GM12878 (cell line): ENCODE measurements around the gene PID1. TPM values are rescaled to one million over a fixed set of nuclear protein-coding genes. Genes with fewer than 3 reads are reported as not detected.

ENCODE experiments used
- ATAC-seq: fragments of 200-7000 bp; cut with Tn5 transposase; 3 replicates; pipeline ENCODE4 v1.9.1; 2020; ENCODE audit warnings: mild to moderate bottlenecking, moderate library complexity
- BruUV-seq: library from RNA; stranded (reverse); fragments of 400-500 nt; replicated peaks from 2 replicates; lab custom pipeline; 2021; lab: Mats Ljungman, UMichigan
- CTCF ChIA-PET: fragments of 300-600 bp; sonication (Branson Sonifier 250); formaldehyde crosslinking; extraction: SDS; loops from one replicate; lab custom pipeline; 2021; ENCODE audit warnings: inconsistent platforms; lab: Yijun Ruan, JAX
- POLR2A ChIA-PET: fragments of 350-600 bp; formaldehyde crosslinking; extraction: SDS; loops from one replicate; lab custom pipeline; 2021; ENCODE audit warnings: inconsistent platforms; lab: Charles Lee
- RAD21 ChIA-PET: fragments of 300-600 bp; sonication (Branson Sonifier 250); formaldehyde crosslinking; loops from one replicate; lab custom pipeline; 2023; ENCODE audit warnings: antibody characterized with exemption; ENCODE audit not compliant: unreplicated experiment; lab: Charles Lee
- SMC1A ChIA-PET: fragments of 300-600 bp; sonication (Branson Sonifier 250); formaldehyde crosslinking; loops from one replicate; lab custom pipeline; 2023; ENCODE audit not compliant: unreplicated experiment, uncharacterized antibody; lab: Charles Lee
- DNase-seq: peaks from one replicate; pipeline ENCODE4 v3.0.0-alpha.2; 2011; ENCODE audit warnings: low read depth, low spot score
- FAIRE-seq: peaks from 3 replicates; lab custom pipeline; 2011; peaks lifted over from hg19 to GRCh38; lab: Jason Lieb, UNC
- H2AFZ ChIP-seq: 2 replicates; pipeline ENCODE4 v1.6.0; 2011; ENCODE audit warnings: low read depth, low read length, control low read depth; ENCODE audit not compliant: control insufficient read depth
- H3K27ac ChIP-seq: 2 replicates; pipeline ENCODE4 v1.5.1; 2011; ENCODE audit warnings: control low read depth; ENCODE audit not compliant: control insufficient read depth, insufficient read depth
- H3K27me3 ChIP-seq, 2 experiments: replicated peaks in 1 of 2; 2 replicates each; pipeline versions ENCODE4 v1.6.0 to v1.6.1; 2011; ENCODE audit warnings: low read length in 1 of 2; ENCODE audit not compliant: control insufficient read depth in 2 of 2, insufficient read depth in 2 of 2
- H3K36me3 ChIP-seq, 2 experiments: 2 replicates each; pipeline ENCODE4 v1.5.1; 2011; ENCODE audit warnings: low read length in 1 of 2; ENCODE audit not compliant: control insufficient read depth in 2 of 2, insufficient read depth in 2 of 2
- H3K4me1 ChIP-seq: 2 replicates; pipeline ENCODE4 v1.6.1; 2011; ENCODE audit warnings: mild to moderate bottlenecking, low read length, moderate library complexity, mixed read lengths; ENCODE audit not compliant: control insufficient read depth, insufficient read depth
- H3K4me2 ChIP-seq: 2 replicates; pipeline ENCODE4 v1.6.0; 2011; ENCODE audit warnings: control low read depth; ENCODE audit not compliant: control insufficient read depth, insufficient read depth
- H3K4me3 ChIP-seq: fragments of 200-600 bp; sonication (generic); 2 replicates; pipeline ENCODE4 v1.5.1; 2016
- H3K79me2 ChIP-seq: 2 replicates; pipeline ENCODE4 v1.6.0; 2011; ENCODE audit warnings: low read length; ENCODE audit not compliant: control insufficient read depth, insufficient read depth
- H3K9ac ChIP-seq: 2 replicates; pipeline ENCODE4 v1.8.0; 2011; ENCODE audit warnings: low read length, control low read depth, mixed read lengths; ENCODE audit not compliant: control insufficient read depth, insufficient read depth
- H3K9me3 ChIP-seq: replicated peaks from 3 replicates; pipeline ENCODE4 v1.5.1; 2011; ENCODE audit warnings: mild to moderate bottlenecking, low read length; ENCODE audit not compliant: control insufficient read depth, insufficient read depth
- H4K20me1 ChIP-seq: 2 replicates; pipeline ENCODE4 v1.6.0; 2011; ENCODE audit not compliant: control insufficient read depth, insufficient read depth
- ASH2L ChIP-seq: fragments of 300-600, 200-600 bp; sonication (generic); IDR thresholded peaks from 2 replicates; pipeline ENCODE4 v1.6.1; 2017; ENCODE audit warnings: low read depth, mild to moderate bottlenecking, borderline replicate concordance
- BRCA1 ChIP-seq: IDR thresholded peaks from 2 replicates; pipeline ENCODE4 v1.6.1; 2011; ENCODE audit warnings: low read depth, low read length, improper control_type of control experiment
- MTA3 ChIP-seq: IDR thresholded peaks from 2 replicates; pipeline ENCODE4 v1.6.1; 2012; ENCODE audit warnings: low read length, inconsistent platforms, borderline replicate concordance
- NFIC ChIP-seq: IDR thresholded peaks from 2 replicates; pipeline ENCODE4 v1.6.1; 2012; ENCODE audit warnings: low read depth, mild to moderate bottlenecking, inconsistent platforms, low read length, moderate library complexity
- NFYA ChIP-seq: IDR thresholded peaks from 2 replicates; pipeline ENCODE4 v1.6.1; 2011; ENCODE audit warnings: low read depth, mild to moderate bottlenecking, low read length, improper control_type of control experiment, borderline replicate concordance
- NR2C2 ChIP-seq: IDR thresholded peaks from 2 replicates; pipeline ENCODE4 v1.6.1; 2011; ENCODE audit warnings: borderline replicate concordance, low read depth; ENCODE audit not compliant: control insufficient read depth, insufficient read length
- NR2F1 ChIP-seq: fragments of 450-650 bp; conservative IDR thresholded peaks from 2 replicates; pipeline ENCODE4 v1.6.1; 2017; ENCODE audit warnings: mild to moderate bottlenecking
- RBBP5 ChIP-seq: fragments of 200-600 bp; sonication (generic); conservative IDR thresholded peaks from 2 replicates; pipeline ENCODE4 v1.6.1; 2016
- TCF12 ChIP-seq: IDR thresholded peaks from 2 replicates; pipeline ENCODE4 v1.6.1; 2011; ENCODE audit warnings: low read depth, mild to moderate bottlenecking, low read length
- TCF3 ChIP-seq: IDR thresholded peaks from 2 replicates; pipeline ENCODE4 v1.6.1; 2012; ENCODE audit warnings: low read depth, mild to moderate bottlenecking, low read length, borderline replicate concordance; ENCODE audit not compliant: insufficient read depth
- ZNF384 ChIP-seq: IDR thresholded peaks from 2 replicates; pipeline ENCODE4 v1.6.1; 2012; ENCODE audit warnings: low read depth, mild to moderate bottlenecking, low read length, improper control_type of control experiment, borderline replicate concordance
- ZZZ3 ChIP-seq: IDR thresholded peaks from 2 replicates; pipeline ENCODE4 v1.6.1; 2011; ENCODE audit warnings: low read depth; ENCODE audit not compliant: control insufficient read depth, insufficient read length
- WGBS: methylation state at CpG from one replicate; pipeline ENCODE4 v1.1.6; 2016; ENCODE audit warnings: low lambda C conversion rate; ENCODE audit not compliant: insufficient replicate concordance, insufficient coverage; ENCODE audit errors: missing lambda C conversion rate; 5-methylcytosine and 5-hydroxymethylcytosine counted together
- in situ Hi-C: fragments of 300-500 bp; cut with MboI; formaldehyde crosslinking; loops from 9 replicates; pipeline ENCODE4 v1.14.3; 2018; ENCODE audit warnings: mixed read lengths
- intact Hi-C: fragments of 100-400 bp; cut with micrococcal nuclease; formaldehyde crosslinking; loops from one replicate; pipeline ENCODE4 v1.14.2; 2022; ENCODE audit not compliant: unreplicated experiment
- polyA plus RNA-seq, 11 experiments: library from polyadenylated mRNA; depleted of rRNA in 4 of 11; unstranded in 6 of 11; stranded (reverse) in 5 of 11; fragments of >200 nt; fragmentation: Nextera tagmentation in 4 of 11; fragmentation: Illumina TruSeq in 1 of 11; extraction: Ambion mirVana in 4 of 11; extraction: Trizol in 1 of 11; gene quantifications; 1 replicate in 1 of 11; 2 replicates in 10 of 11; pipeline versions ENCODE4 v1.2.1 to v1.2.3, GENCODE V29; 2011 to 2016; ENCODE audit warnings: inconsistent platforms in 2 of 11, missing spikeins in 2 of 11, low read depth in 1 of 11
- total RNA-seq, 4 experiments: library from RNA; depleted of rRNA in 3 of 4; stranded (reverse); fragments of >200 nt in 3 of 4; fragmentation: Illumina TruSeq in 1 of 4; extraction: Trizol in 1 of 4; gene quantifications; 2 replicates each; pipeline versions ENCODE4 v1.2.1 to v1.2.3, GENCODE V29; 2013 to 2021
- TF ChIP-seq, protein P1 (sequence below): fragments of 450-650 bp; IDR thresholded peaks from 2 replicates; pipeline ENCODE4 v1.6.1; 2016; ENCODE audit warnings: mild to moderate bottlenecking
- TF ChIP-seq, protein P2 (sequence below): fragments of 450-650 bp; IDR thresholded peaks from 2 replicates; pipeline ENCODE4 v1.6.1; 2018; ENCODE audit warnings: borderline replicate concordance, mild to moderate bottlenecking; ENCODE audit not compliant: partially characterized antibody
- TF ChIP-seq, protein P3 (sequence below): IDR thresholded peaks from 2 replicates; pipeline ENCODE4 v1.6.1; 2011; ENCODE audit warnings: low read depth, mild to moderate bottlenecking, low read length, moderate library complexity, borderline replicate concordance; ENCODE audit errors: extremely low read depth
- TF ChIP-seq, protein P4 (sequence below): fragments of 450-650 bp; IDR thresholded peaks from 2 replicates; pipeline ENCODE4 v1.6.1; 2014; ENCODE audit warnings: mild to moderate bottlenecking
- TF ChIP-seq, protein P5 (sequence below): IDR thresholded peaks from 2 replicates; pipeline ENCODE4 v1.6.1; 2012; ENCODE audit warnings: low read depth, low read length, improper control_type of control experiment

Gene PID1
- total and polyA plus RNA-seq, 10 of the 15 experiments (the other 5 are each of a cell fraction or from before 2014, with no cell fraction given) = not detected

DNA sequence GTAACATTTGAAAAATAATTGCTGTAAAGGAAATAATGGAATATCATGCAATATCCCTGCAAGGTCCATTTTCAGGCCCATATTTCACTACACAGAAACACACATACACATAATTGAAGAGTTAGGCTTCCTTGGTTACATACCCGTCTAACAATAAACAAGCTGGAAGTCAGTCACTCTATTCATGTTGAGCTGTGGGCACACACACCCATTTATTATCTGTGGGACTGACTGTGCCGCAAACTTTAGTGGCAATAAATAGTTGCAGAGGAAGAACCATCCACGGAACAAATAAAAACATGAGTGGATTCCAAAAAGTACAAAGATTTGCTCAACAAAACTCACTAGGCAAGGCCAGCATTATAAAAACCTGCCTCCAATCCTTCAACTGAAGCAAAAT is 24.8 kb downstream of the PID1 start (continued):
- TF ChIP-seq, protein P1, sequence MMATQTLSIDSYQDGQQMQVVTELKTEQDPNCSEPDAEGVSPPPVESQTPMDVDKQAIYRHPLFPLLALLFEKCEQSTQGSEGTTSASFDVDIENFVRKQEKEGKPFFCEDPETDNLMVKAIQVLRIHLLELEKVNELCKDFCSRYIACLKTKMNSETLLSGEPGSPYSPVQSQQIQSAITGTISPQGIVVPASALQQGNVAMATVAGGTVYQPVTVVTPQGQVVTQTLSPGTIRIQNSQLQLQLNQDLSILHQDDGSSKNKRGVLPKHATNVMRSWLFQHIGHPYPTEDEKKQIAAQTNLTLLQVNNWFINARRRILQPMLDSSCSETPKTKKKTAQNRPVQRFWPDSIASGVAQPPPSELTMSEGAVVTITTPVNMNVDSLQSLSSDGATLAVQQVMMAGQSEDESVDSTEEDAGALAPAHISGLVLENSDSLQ = no peak
- TF ChIP-seq ASH2L = no peak
- TF ChIP-seq, protein P2, sequence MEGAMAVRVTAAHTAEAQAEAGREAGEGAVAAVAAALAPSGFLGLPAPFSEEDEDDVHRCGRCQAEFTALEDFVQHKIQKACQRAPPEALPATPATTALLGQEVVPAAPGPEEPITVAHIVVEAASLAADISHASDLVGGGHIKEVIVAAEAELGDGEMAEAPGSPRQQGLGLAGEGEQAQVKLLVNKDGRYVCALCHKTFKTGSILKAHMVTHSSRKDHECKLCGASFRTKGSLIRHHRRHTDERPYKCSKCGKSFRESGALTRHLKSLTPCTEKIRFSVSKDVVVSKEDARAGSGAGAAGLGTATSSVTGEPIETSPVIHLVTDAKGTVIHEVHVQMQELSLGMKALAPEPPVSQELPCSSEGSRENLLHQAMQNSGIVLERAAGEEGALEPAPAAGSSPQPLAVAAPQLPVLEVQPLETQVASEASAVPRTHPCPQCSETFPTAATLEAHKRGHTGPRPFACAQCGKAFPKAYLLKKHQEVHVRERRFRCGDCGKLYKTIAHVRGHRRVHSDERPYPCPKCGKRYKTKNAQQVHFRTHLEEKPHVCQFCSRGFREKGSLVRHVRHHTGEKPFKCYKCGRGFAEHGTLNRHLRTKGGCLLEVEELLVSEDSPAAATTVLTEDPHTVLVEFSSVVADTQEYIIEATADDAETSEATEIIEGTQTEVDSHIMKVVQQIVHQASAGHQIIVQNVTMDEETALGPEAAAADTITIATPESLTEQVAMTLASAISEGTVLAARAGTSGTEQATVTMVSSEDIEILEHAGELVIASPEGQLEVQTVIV = no peak
- TF ChIP-seq ZNF384 = no peak
- TF ChIP-seq, protein P3, sequence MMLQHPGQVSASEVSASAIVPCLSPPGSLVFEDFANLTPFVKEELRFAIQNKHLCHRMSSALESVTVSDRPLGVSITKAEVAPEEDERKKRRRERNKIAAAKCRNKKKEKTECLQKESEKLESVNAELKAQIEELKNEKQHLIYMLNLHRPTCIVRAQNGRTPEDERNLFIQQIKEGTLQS = no peak
- TF ChIP-seq NR2F1 = no peak
- no peak for TF ChIP-seq NR2C2
- TF ChIP-seq, all 136 proteins: peak for 0

DNA sequence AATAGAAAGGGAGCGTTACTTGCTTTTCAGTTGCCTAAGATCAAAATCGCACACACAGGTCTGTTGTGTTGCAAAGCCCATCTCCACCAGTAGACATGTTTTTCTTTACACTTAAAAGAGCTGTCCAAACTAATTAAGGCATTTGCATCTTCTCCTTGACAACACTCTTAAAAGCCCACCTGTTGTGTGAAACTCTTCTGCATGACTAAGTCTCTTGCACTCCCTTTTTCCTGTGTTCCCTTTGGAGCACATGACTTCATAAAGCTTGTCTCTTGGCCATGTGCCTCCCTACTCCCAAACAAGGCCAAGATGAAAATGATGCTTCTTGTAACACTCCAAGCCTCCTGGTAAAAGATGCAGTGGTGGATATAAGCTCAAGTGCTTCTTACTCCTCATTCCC is 26.1 kb downstream of the PID1 start:
- no peak overlapping the region for H3K4me3 ChIP-seq
- no peaks in the 10 kb centered on the region for H3K9me3 ChIP-seq
- H3K79me2 ChIP-seq = no peaks in the 10 kb centered on the region
- DNase-seq (no peak), FAIRE-seq (no peak), ATAC-seq (no peak)
- no peak overlapping the region for H3K4me2 ChIP-seq
- intact Hi-C loops = no loop called here
- ChIA-PET SMC1A (no interaction called here), CTCF (no interaction called here), RAD21 (no interaction called here), POLR2A (no interaction called here)
- no peaks in the 10 kb centered on the region for H3K36me3 ChIP-seq
- no peak overlapping the region for H3K27ac ChIP-seq
- 19% methylated on average over 2 of the region's 2 CpGs for WGBS
- H3K27me3 ChIP-seq = no peaks in the 10 kb centered on the region
- H3K9ac ChIP-seq = no peak overlapping the region
- no peaks in the 10 kb centered on the region for H4K20me1 ChIP-seq
- no TSS peak for BruUV-seq
- in situ Hi-C loops = no loop called here
- no peaks in the 10 kb centered on the region for H3K4me1 ChIP-seq
- H2AFZ ChIP-seq = no peak overlapping the region
- TF ChIP-seq TCF3 (no peak), NFIC (no peak), RBBP5 (no peak), BRCA1 (no peak), MTA3 (no peak), TCF12 (no peak), ZZZ3 (no peak), NFYA (no peak)
- TF ChIP-seq, protein P4, sequence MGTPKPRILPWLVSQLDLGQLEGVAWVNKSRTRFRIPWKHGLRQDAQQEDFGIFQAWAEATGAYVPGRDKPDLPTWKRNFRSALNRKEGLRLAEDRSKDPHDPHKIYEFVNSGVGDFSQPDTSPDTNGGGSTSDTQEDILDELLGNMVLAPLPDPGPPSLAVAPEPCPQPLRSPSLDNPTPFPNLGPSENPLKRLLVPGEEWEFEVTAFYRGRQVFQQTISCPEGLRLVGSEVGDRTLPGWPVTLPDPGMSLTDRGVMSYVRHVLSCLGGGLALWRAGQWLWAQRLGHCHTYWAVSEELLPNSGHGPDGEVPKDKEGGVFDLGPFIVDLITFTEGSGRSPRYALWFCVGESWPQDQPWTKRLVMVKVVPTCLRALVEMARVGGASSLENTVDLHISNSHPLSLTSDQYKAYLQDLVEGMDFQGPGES = no peak
- TF ChIP-seq, protein P5, sequence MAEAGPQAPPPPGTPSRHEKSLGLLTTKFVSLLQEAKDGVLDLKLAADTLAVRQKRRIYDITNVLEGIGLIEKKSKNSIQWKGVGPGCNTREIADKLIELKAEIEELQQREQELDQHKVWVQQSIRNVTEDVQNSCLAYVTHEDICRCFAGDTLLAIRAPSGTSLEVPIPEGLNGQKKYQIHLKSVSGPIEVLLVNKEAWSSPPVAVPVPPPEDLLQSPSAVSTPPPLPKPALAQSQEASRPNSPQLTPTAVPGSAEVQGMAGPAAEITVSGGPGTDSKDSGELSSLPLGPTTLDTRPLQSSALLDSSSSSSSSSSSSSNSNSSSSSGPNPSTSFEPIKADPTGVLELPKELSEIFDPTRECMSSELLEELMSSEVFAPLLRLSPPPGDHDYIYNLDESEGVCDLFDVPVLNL = no peak
